HEK293 (cell line): ENCODE measurements around the gene ZC3H18.
A peak's percentile ranks its signal among the peaks of the same experiment; 100 is the strongest.

Source experiments
- CTCF ChIA-PET: fragments of 350-600 bp; formaldehyde crosslinking; extraction: SDS; loops from one replicate; lab custom pipeline; 2021; ENCODE audit warnings: antibody characterized with exemption; lab: Yijun Ruan, JAX
- POLR2A ChIA-PET: fragments of 300-600 bp; formaldehyde crosslinking; extraction: SDS; loops from one replicate; lab custom pipeline; 2020; ENCODE audit warnings: antibody characterized with exemption, inconsistent platforms; lab: Yijun Ruan, JAX
- H3K27ac ChIP-seq: fragments of 200-500 bp; sonication (Bioruptor generic); 2 replicates; pipeline ENCODE4 v1.5.1; 2014; ENCODE audit warnings: low read depth, low read length, control low read depth, inconsistent platforms; ENCODE audit errors: extremely low read depth
- H3K36me3 ChIP-seq, 2 experiments: fragments of 200-500 bp in 1 of 2; sonication (Bioruptor generic) in 1 of 2; 1 replicate in 1 of 2; 2 replicates in 1 of 2; pipeline ENCODE4 v1.5.1; 2014 to 2017; ENCODE audit warnings: inconsistent platforms in 2 of 2, low read length in 2 of 2; ENCODE audit not compliant: control insufficient read depth in 2 of 2, insufficient read depth in 1 of 2
- H3K4me1 ChIP-seq: fragments of 200-500 bp; sonication (Bioruptor generic); 2 replicates; pipeline ENCODE4 v1.5.1; 2014; ENCODE audit warnings: mild to moderate bottlenecking, low read length, inconsistent platforms; ENCODE audit not compliant: control insufficient read depth, insufficient read depth
- H3K4me3 ChIP-seq: 2 replicates; pipeline ENCODE4 v1.5.1; 2011; ENCODE audit warnings: low read depth, mild to moderate bottlenecking, control low read depth, low read length, moderate library complexity
- H3K9me3 ChIP-seq: fragments of 200-500 bp; sonication (Bioruptor generic); 2 replicates; pipeline ENCODE4 v1.5.1; 2014; ENCODE audit warnings: low read depth, low read length, inconsistent platforms; ENCODE audit not compliant: control insufficient read depth, insufficient read depth
- GLIS1 ChIP-seq: fragments of 450-650 bp; formaldehyde crosslinking; IDR thresholded peaks from 2 replicates; pipeline ENCODE4 v1.5.1; 2016; ENCODE audit warnings: missing biosample characterization, missing genetic modification characterization
- KLF17 ChIP-seq: fragments of 450-650 bp; formaldehyde crosslinking; IDR thresholded peaks from 2 replicates; pipeline ENCODE4 v1.5.1; 2016; ENCODE audit warnings: missing biosample characterization, missing genetic modification characterization
- SCRT2 ChIP-seq: fragments of 450-650 bp; formaldehyde crosslinking; IDR thresholded peaks from 2 replicates; pipeline ENCODE4 v1.5.1; 2016; ENCODE audit warnings: missing biosample characterization, missing genetic modification characterization
- ZBTB17 ChIP-seq: fragments of 450-650 bp; formaldehyde crosslinking; IDR thresholded peaks from 2 replicates; pipeline ENCODE4 v1.5.1; 2016; ENCODE audit warnings: missing biosample characterization, missing genetic modification characterization
- ZBTB49 ChIP-seq: fragments of 450-650 bp; formaldehyde crosslinking; IDR thresholded peaks from 2 replicates; pipeline ENCODE4 v1.5.1; 2016; ENCODE audit warnings: missing biosample characterization, missing genetic modification characterization, low read depth
- ZNF133 ChIP-seq: fragments of 450-650 bp; formaldehyde crosslinking; IDR thresholded peaks from 2 replicates; pipeline ENCODE4 v1.5.1; 2016; ENCODE audit warnings: missing biosample characterization, missing genetic modification characterization
- ZNF223 ChIP-seq: fragments of 450-650 bp; formaldehyde crosslinking; IDR thresholded peaks from 2 replicates; pipeline ENCODE4 v1.5.1; 2016; ENCODE audit warnings: missing biosample characterization, missing genetic modification characterization
- ZNF239 ChIP-seq: fragments of 450-650 bp; formaldehyde crosslinking; IDR thresholded peaks from 2 replicates; pipeline ENCODE4 v1.5.1; 2016; ENCODE audit warnings: missing biosample characterization, missing genetic modification characterization
- ZNF292 ChIP-seq: fragments of 450-650 bp; formaldehyde crosslinking; IDR thresholded peaks from 2 replicates; pipeline ENCODE4 v1.5.1; 2016; ENCODE audit warnings: low read depth, missing biosample characterization, missing genetic modification characterization, borderline replicate concordance
- ZNF362 ChIP-seq: fragments of 450-650 bp; formaldehyde crosslinking; IDR thresholded peaks from 2 replicates; pipeline ENCODE4 v1.5.1; 2016; ENCODE audit warnings: missing biosample characterization, missing genetic modification characterization
- ZNF433 ChIP-seq: fragments of 450-650 bp; formaldehyde crosslinking; IDR thresholded peaks from 2 replicates; pipeline ENCODE4 v1.5.1; 2016; ENCODE audit warnings: missing biosample characterization, missing genetic modification characterization, low read depth
- ZNF449 ChIP-seq: fragments of 450-650 bp; formaldehyde crosslinking; IDR thresholded peaks from 2 replicates; pipeline ENCODE4 v1.5.1; 2017; ENCODE audit warnings: missing biosample characterization, mild to moderate bottlenecking, missing genetic modification characterization, moderate library complexity
- ZNF580 ChIP-seq: fragments of 450-650 bp; formaldehyde crosslinking; IDR thresholded peaks from 2 replicates; pipeline ENCODE4 v1.5.1; 2016; ENCODE audit warnings: missing biosample characterization, missing genetic modification characterization
- ZNF610 ChIP-seq: fragments of 450-650 bp; formaldehyde crosslinking; IDR thresholded peaks from 2 replicates; pipeline ENCODE4 v1.5.1; 2016; ENCODE audit warnings: missing biosample characterization, missing genetic modification characterization, borderline replicate concordance
- ZNF792 ChIP-seq: fragments of 450-650 bp; formaldehyde crosslinking; IDR thresholded peaks from 2 replicates; pipeline ENCODE4 v1.5.1; 2016; ENCODE audit warnings: missing biosample characterization, missing genetic modification characterization
- ZSCAN16 ChIP-seq: fragments of 450-650 bp; formaldehyde crosslinking; IDR thresholded peaks from 2 replicates; pipeline ENCODE4 v1.5.1; 2016; ENCODE audit warnings: missing biosample characterization, missing genetic modification characterization

ZC3H18 gene

GRCh38 chr16:88626646-88627045 is 56.4 kb downstream of the ZC3H18 start:
- Histone ChIP-seq H3K9me3 (no peaks in the 10 kb centered on the region), H3K4me1 (no peaks in the 10 kb centered on the region), H3K36me3 (peaks cover 4 to 90% of the 10 kb centered on the region in 2 experiments; a peak in 2 of 3 replicates), H3K27ac (no peak overlapping the region), H3K4me3 (no peak overlapping the region)
- CTCF ChIA-PET, result no interaction called here
- POLR2A ChIA-PET, result no interaction called here
- TF ChIP-seq ZNF292 (tag by site-specific recombination), result no peak
- TF ChIP-seq ZBTB17 (tag by site-specific recombination), result no peak
- TF ChIP-seq ZBTB49 (tag by site-specific recombination), result no peak
- TF ChIP-seq ZNF239 (tag by site-specific recombination), result no peak
- no peak for TF ChIP-seq SCRT2 (tag by site-specific recombination)
- TF ChIP-seq ZSCAN16 (tag by site-specific recombination), result no peak
- no peak for TF ChIP-seq ZNF610
- TF ChIP-seq ZNF580, result no peak
- no peak for TF ChIP-seq ZNF133 (tag by site-specific recombination)
- no peak for TF ChIP-seq ZNF362
- TF ChIP-seq ZNF449, result no peak

GRCh38 chr16:88627531-88628411 is 57.6 kb downstream of the ZC3H18 start:
- TF ChIP-seq GLIS1 (tag by site-specific recombination), result peak; percentile 79
- no peak for TF ChIP-seq ZNF223 (tag by site-specific recombination)
- no peak for TF ChIP-seq ZNF792
- no peak for TF ChIP-seq ZNF433
- TF ChIP-seq KLF17 (tag by site-specific recombination), result no peak
- Histone ChIP-seq H3K36me3 (peaks cover 4 to 88% of the 10 kb centered on the region in 2 experiments; a peak in 2 of 3 replicates), H3K27ac (no peak overlapping the region), H3K4me3 (no peak overlapping the region), H3K4me1 (no peaks in the 10 kb centered on the region), H3K9me3 (no peaks in the 10 kb centered on the region)
- CTCF ChIA-PET, result interaction anchor here (0.6 to 1.0 kb wide), 3 partner anchors 9 to 110 kb away, joined by 3 to 5 read pairs (median 4); no protein-coding TSS in a partner anchor
- POLR2A ChIA-PET, result no interaction called here
